ENCODE results near the gene B4GALT2. TPM values are rescaled to one million over a fixed set of nuclear protein-coding genes. Genes with fewer than 3 reads are reported as not detected.

The B4GALT2 gene
- total RNA-seq, 2 experiments from 2014 or later: 13.0 to 15.5 TPM

DNA sequence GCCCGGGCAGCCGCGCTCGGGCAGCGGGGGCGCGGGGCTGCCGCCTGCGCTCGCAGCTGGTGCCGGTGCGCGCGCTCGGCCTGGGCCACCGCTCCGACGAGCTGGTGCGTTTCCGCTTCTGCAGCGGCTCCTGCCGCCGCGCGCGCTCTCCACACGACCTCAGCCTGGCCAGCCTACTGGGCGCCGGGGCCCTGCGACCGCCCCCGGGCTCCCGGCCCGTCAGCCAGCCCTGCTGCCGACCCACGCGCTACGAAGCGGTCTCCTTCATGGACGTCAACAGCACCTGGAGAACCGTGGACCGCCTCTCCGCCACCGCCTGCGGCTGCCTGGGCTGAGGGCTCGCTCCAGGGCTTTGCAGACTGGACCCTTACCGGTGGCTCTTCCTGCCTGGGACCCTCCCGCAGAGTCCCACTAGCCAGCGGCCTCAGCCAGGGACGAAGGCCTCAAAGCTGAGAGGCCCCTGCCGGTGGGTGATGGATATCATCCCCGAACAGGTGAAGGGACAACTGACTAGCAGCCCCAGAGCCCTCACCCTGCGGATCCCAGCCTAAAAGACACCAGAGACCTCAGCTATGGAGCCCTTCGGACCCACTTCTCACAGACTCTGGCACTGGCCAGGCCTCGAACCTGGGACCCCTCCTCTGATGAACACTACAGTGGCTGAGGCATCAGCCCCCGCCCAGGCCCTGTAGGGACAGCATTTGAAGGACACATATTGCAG is 42.4 kb upstream of the B4GALT2 start:
- ChIA-PET POLR2A (interaction anchor here (0.8 to 3.1 kb wide), 2 partner anchors 10 kb away, joined by 3 to 25 read pairs; partner anchors contain the start of gene IPO13), CTCF (interaction anchor here (4.7 to 10.9 kb wide), 2 partner anchors 9 to 173 kb away, joined by 102 to 324 read pairs; partner anchors contain the start of gene IPO13)
- Mint-ChIP-seq H3K36me3 (ENCODE audit: low read depth) (no peaks in the 10 kb centered on the region), H3K4me1 (peaks cover 11% of the 10 kb centered on the region), H3K9me3 (no peaks in the 10 kb centered on the region), H3K4me3 (peak overlapping the region; percentile 40), H3K27ac (no peak overlapping the region), H3K27me3 (peaks cover 11% of the 10 kb centered on the region)
- DNase-seq: no peak

DNA sequence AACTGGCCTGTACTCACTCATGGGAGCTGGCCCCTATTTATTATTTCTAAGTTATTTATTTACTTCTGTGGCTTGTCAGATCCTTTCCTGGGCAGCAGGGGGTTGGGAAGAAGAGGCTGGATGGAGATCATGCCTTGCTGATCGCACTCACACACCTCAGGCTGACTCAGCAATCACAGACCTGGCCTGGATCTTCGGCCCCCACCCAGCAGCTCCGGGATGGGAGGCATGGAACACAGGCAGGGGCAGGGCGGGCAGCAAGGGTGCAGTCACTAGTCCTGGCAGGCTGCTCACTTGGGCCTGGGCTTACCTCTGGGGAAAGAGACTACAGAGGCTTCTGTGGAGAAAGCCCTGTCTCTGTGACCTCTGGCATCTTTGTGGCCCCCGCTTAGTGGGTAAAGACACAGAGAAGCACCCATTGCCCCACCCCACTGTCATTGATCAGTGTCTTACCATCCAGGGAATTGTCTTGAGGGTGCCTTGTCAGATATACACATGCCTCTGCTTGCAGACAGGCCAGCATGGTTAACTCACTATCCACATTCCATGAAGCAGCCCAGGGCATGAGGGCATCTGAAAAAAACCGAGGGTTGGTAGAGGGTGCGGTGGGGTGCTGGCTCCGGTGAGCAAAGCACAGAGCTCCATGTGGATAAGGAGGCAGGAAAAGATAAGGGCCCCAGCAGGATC is 41.7 kb upstream of the B4GALT2 start:
- no peaks in the 10 kb centered on the region for H3K36me3 Mint-ChIP-seq (ENCODE audit: low read depth)
- H3K4me3 Mint-ChIP-seq: no peak overlapping the region
- DNase-seq: no peak
- H3K27ac Mint-ChIP-seq: no peak overlapping the region
- H3K27me3 Mint-ChIP-seq: peaks cover 11% of the 10 kb centered on the region
- ChIA-PET POLR2A (interaction anchor here (0.8 kb wide), 1 partner anchor 10 kb away, joined by 3 read pairs; the partner anchor contains the start of gene IPO13), CTCF (interaction anchor here (4.7 to 10.9 kb wide), 2 partner anchors 8 to 173 kb away, joined by 102 to 324 read pairs; partner anchors contain the start of gene IPO13)
- H3K4me1 Mint-ChIP-seq: peaks cover 11% of the 10 kb centered on the region
- no peaks in the 10 kb centered on the region for H3K9me3 Mint-ChIP-seq

DNA sequence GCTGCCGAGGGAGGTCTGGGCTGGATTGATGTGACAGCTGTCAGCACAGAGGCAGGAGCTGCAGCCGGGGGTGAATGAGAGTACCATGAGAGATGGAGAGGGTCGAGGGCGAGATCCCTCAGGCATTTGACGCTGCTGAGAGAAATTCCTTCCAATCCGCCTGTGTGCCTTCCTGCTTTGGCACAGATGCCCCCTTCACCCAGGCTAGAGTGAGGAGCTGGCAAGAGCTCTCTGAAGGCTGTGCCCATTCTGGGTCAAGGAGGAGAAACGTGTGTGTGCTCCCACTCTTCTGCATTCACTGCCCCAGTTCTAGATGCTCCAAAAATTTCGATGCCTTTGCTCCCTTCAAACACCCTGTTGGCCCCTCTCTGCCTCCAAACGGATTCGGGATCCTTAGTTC is 40.6 kb upstream of the B4GALT2 start:
- no peak for DNase-seq
- Mint-ChIP-seq H3K9me3 (no peaks in the 10 kb centered on the region), H3K27ac (no peak overlapping the region), H3K27me3 (peaks cover 11% of the 10 kb centered on the region), H3K36me3 (ENCODE audit: low read depth) (peaks cover 3% of the 10 kb centered on the region), H3K4me1 (peaks cover 13% of the 10 kb centered on the region), H3K4me3 (no peak overlapping the region)
- CTCF ChIA-PET: interaction anchor here (10.9 kb wide), 1 partner anchor 174 kb away, joined by 324 read pairs; no protein-coding TSS in a partner anchor
- POLR2A ChIA-PET: no interaction called here

DNA sequence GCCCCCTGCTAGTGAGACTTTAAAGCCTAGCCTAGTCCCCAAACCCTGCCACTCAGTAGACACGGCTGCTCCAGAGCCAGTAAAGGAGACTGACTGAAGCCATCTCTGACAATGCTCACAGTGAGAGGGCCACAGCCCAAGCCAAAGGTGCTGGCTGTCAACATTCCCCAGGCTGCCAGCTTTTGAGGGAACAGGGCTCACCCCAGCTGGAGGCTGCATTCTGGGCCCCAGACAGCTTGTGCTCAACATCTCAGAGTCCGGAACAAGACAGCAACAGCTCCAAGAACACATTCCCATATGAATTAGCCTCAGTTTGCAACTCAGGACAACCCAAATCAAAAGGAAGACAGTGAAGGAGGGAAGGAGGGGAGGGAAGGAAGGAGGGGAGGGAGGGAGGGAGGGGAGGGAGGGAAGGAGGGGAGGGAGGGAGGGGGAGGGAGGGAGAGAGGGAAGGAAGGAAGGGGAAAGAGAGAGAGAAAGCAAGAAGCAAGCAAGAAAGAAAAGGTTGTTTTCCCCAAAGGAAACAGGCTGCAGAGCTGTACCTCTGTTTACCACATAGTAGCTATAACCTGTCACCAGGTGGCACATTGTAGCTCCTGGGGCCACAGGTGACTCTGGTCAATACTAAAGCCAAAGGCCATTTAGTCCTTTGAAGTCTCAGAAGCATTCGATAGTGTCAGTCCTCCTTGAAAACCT is 40.0 kb upstream of the B4GALT2 start:
- Mint-ChIP-seq H3K36me3 (ENCODE audit: low read depth) (peaks cover 3% of the 10 kb centered on the region), H3K4me1 (peaks cover 9% of the 10 kb centered on the region), H3K27ac (no peak overlapping the region), H3K9me3 (no peaks in the 10 kb centered on the region), H3K27me3 (peaks cover 8% of the 10 kb centered on the region), H3K4me3 (no peak overlapping the region)
- no peak for DNase-seq
- ChIA-PET CTCF (interaction anchor here (1.6 to 10.9 kb wide), 2 partner anchors 175 kb away, joined by 6 to 324 read pairs; no protein-coding TSS in a partner anchor), POLR2A (no interaction called here)

DNA sequence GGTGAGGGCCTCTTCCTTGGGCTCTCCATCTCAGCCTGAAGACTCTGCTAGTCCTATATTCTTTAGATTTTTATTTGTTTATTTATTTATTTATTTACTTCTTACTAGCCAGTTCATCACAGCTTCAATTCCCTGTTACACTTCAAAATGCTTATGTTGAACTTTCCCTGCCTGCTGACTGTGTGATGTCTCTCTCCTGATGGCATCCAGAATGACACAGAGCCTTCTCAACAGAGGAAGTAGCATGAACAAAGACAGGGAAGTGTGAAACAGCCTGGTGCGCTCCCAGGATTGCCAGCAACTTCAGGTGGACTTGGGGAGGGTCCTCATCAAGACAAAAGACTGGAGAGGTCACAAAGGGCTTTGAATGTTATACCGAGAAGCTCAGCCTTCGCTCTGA is 36.6 kb upstream of the B4GALT2 start:
- no peak overlapping the region for H3K27ac Mint-ChIP-seq
- no peak overlapping the region for H3K4me3 Mint-ChIP-seq
- no peaks in the 10 kb centered on the region for H3K9me3 Mint-ChIP-seq
- ChIA-PET POLR2A (no interaction called here), CTCF (interaction anchor here (1.0 to 5.6 kb wide), 3 partner anchors 7 to 179 kb away, joined by 3 to 102 read pairs (median 9); partner anchors contain the start of gene ARTN)
- no peak for DNase-seq
- H3K36me3 Mint-ChIP-seq (ENCODE audit: low read depth): peaks cover 6% of the 10 kb centered on the region
- H3K4me1 Mint-ChIP-seq: peaks cover 24% of the 10 kb centered on the region
- no peaks in the 10 kb centered on the region for H3K27me3 Mint-ChIP-seq

DNA sequence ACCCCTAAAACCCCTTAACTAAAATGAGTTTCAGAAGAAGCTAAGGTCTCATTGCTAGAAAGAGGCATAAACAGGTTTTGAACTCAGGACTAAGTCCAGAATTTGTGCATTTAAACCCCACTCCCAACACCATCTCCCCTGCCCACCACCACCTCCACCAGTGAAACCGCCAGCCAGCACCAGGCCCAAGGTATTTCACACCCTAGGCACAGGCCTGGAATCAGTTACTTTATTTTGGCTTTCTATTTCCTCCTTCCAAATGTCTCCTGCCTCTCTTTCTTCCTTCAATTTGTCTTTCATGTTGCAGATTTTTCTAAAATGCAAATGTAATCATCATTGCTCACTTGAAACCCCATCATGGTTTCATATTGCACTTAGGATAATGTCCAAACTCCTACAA is 34.1 kb upstream of the B4GALT2 start:
- POLR2A ChIA-PET: interaction anchor here (3.1 kb wide), 1 partner anchor 26 kb away, joined by 20 read pairs; the partner anchor contains the start of gene DPH2
- CTCF ChIA-PET: interaction anchor here (1.4 to 5.6 kb wide), 4 partner anchors 10 to 291 kb away, joined by 3 to 102 read pairs (median 18); partner anchors contain the start of gene ARTN
- Mint-ChIP-seq H3K4me1 (peaks cover 39% of the 10 kb centered on the region), H3K27ac (no peak overlapping the region), H3K4me3 (peak overlapping the region; percentile 89), H3K27me3 (no peaks in the 10 kb centered on the region), H3K36me3 (ENCODE audit: low read depth) (peaks cover 6% of the 10 kb centered on the region), H3K9me3 (no peaks in the 10 kb centered on the region)
- DNase-seq: no peak

DNA sequence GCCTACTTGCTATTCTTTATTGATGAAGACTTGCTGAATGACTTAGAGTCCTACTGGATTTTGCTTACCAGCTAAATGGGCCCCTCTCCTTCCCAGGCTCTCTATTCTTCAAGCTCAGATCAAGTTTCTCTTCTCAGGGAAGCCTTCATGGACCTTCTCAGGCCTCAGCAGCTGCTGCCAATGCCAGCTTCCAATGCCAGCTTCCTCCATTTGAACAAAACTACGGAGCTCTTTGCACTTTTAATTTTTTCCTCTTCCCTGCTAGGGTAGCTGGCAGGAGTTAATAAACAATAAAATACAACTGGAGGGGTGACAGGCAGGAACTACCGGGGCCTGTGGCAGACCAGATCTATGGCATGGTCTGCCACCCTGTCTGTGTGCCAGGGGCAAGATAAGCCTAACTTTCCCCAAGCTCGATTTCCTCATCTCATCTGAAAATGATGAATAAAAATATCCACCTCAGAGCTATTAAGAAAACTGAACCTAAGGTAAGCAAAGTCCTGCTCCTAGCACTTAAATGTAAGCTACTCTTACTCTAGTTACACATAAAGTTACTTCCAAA is 33.3 kb upstream of the B4GALT2 start:
- CTCF ChIA-PET: interaction anchor here (0.9 to 5.6 kb wide), 16 partner anchors 11 to 391 kb away, joined by 3 to 102 read pairs (median 4); partner anchors contain the start of genes ARTN, ATP6V0B, DPH2 and KDM4A
- POLR2A ChIA-PET: interaction anchor here (0.9 to 3.1 kb wide), 6 partner anchors 11 to 1576 kb away, joined by 3 to 25 read pairs (median 10); partner anchors contain the start of genes ATP6V0B, CDC20, DPH2 and KDM4A
- H3K27ac Mint-ChIP-seq: peak overlapping the region; percentile 88

DNA sequence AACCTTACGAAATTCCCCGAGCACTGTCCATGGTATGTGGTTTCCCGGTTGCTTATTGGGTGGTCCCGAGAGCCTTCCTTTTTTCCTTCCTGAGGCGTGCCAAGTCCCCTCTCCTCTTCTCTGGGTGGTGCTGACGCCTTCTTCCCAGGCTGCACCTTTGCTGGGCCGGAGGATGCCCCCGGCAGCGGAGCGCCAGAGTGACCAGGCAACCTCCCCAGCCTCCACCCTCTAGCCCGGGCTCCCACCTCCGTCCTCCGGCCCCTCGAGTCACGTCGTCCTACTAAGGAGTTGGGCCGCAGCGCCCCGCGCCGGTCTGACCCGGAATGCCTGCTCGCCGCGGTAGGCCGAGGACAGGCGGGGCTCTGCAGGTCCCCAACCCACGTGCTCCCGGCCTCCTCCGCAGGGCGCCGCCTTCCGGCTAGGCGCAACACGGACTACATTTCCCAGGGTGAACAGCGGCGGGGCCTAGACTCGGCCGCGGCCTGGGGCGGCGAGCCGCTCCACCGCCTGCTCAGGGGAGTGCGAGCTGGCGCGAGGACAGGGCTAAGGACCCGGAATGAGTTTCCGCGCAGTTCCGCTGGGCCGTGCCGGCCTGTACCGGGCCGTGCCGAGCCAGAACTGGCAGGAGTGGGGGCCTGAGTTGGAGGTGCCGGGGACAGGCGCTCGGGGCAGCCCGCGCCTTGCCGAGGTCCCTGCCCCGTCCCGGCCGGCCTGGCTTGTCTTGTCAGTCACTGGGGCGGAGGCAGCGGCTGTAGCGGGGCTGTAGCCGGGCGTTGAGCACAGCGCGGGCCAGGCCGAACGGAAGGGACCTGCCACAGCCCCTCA is 32.6 kb upstream of the B4GALT2 start, which contains the start of gene IPO13:
TSS of gene IPO13 (plus strand) at position 715 of the 825 bp plus-strand sequence. CDS start 651 bp downstream, outside the sequence.
- H3K27ac Mint-ChIP-seq: peak within 1 kb of the TSS; percentile 88
- H3K4me3 Mint-ChIP-seq: peak within 1 kb of the TSS; percentile 89
- peak; percentile 96 for DNase-seq
- H3K9me3 Mint-ChIP-seq: no peaks in the 10 kb centered on the region
- peaks cover 44% of the 10 kb centered on the region for H3K4me1 Mint-ChIP-seq
- CTCF ChIA-PET: interaction anchor here (0.8 to 5.6 kb wide), 19 partner anchors 11 to 392 kb away, joined by 3 to 102 read pairs (median 4); partner anchors contain the start of genes ARTN, ATP6V0B, DPH2 and KDM4A
- POLR2A ChIA-PET: interaction anchor here (0.9 to 3.1 kb wide), 15 partner anchors 9 to 1575 kb away, joined by 3 to 25 read pairs (median 6); partner anchors contain the start of genes ATP6V0B, CDC20, DPH2 and ELOVL1
- H3K36me3 Mint-ChIP-seq (ENCODE audit: low read depth): peaks cover 13% of the 10 kb centered on the region
- no peaks in the 10 kb centered on the region for H3K27me3 Mint-ChIP-seq

More for the DNA sequence above, 33.3 kb upstream of the B4GALT2 start:
- H3K4me1 Mint-ChIP-seq: peaks cover 44% of the 10 kb centered on the region
- H3K36me3 Mint-ChIP-seq (ENCODE audit: low read depth): peaks cover 13% of the 10 kb centered on the region
- H3K9me3 Mint-ChIP-seq: no peaks in the 10 kb centered on the region
- H3K27me3 Mint-ChIP-seq: no peaks in the 10 kb centered on the region
- DNase-seq: no peak
- H3K4me3 Mint-ChIP-seq: peak overlapping the region; percentile 89

DNA sequence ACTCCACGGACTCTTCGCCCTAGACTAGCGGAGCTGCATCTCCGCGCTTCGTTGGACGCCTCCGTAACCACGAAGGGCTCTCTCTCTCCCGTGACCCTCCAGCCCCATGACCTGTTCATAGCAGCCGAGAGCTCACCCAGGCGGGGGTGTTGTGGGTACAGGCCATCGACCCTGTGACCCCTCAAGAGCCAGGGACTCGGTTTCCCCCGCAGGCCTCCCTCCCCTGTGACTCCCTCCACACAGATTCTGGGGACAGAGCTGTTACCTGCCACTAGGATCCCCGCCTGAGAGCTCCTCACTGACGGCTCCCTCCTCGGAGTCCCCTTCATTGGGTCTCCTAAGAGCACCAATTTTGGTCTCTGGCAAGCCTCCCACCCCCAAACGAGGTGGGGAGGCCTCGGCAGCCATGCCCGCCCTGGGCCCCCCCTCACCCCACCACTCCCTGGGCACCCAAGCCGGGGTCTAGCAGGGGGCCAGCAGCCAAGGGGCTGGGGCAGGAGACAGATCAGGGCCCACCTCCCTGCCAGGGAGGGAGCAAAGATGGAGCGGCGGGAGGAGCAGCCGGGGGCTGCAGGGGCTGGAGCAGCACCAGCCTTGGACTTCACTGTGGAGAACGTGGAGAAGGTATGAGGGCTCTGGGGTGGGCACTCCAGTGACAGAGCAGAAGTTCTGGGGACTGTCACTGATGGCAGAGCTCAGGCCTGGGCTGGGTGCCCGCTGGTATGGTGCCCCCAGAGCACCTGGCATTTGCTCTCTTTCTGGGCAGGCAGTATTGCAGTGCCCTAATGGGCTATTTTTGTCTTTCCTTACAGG is 31.7 kb upstream of the B4GALT2 start:
- POLR2A ChIA-PET: interaction anchor here (0.9 to 3.1 kb wide), 14 partner anchors 8 to 684 kb away, joined by 3 to 25 read pairs (median 5); partner anchors contain the start of genes ATP6V0B, CDC20, DPH2 and ELOVL1
- peaks cover 44% of the 10 kb centered on the region for H3K4me1 Mint-ChIP-seq
- H3K4me3 Mint-ChIP-seq: peak overlapping the region; percentile 89
- no peaks in the 10 kb centered on the region for H3K9me3 Mint-ChIP-seq
- DNase-seq: peak; percentile 35
- peaks cover 13% of the 10 kb centered on the region for H3K36me3 Mint-ChIP-seq (ENCODE audit: low read depth)
- H3K27ac Mint-ChIP-seq: peak overlapping the region; percentile 88
- CTCF ChIA-PET: interaction anchor here (0.8 to 5.6 kb wide), 8 partner anchors 12 to 297 kb away, joined by 3 to 102 read pairs (median 5); partner anchors contain the start of genes ARTN, ATP6V0B and KDM4A
- H3K27me3 Mint-ChIP-seq: no peaks in the 10 kb centered on the region

DNA sequence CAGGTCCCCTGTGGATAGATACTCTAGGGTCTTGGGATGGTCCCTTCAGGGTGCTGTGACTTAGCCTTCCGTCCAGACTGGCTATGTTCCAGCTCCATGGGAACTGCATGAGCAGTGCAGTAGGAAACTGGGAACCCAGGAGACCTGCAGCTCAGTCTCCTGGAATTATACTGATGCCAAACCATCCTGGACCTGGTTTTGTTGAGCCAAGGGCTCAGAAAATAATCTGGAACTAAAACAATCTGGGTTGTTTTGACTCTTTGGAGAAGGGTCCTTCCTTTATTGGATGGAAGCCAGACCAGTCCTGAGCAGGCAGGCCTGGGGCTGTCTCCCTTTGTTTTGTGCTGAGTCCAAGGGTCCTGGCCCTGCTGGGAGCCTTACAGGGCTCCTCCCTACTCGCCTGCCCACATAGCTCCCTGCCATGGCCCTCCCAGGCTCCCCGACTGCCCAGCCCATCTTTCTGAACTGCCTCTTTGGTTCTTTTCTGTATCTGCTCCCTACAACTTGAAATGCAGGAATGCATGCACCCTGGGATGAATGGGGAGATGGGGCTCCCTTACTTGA is 31.1 kb upstream of the B4GALT2 start:
- no peaks in the 10 kb centered on the region for H3K27me3 Mint-ChIP-seq
- no peaks in the 10 kb centered on the region for H3K9me3 Mint-ChIP-seq
- peak overlapping the region; percentile 47 for H3K27ac Mint-ChIP-seq
- no peak for DNase-seq
- peaks cover 42% of the 10 kb centered on the region for H3K4me1 Mint-ChIP-seq
- peak overlapping the region; percentile 89 for H3K4me3 Mint-ChIP-seq
- CTCF ChIA-PET: interaction anchor here (1.1 to 5.6 kb wide), 4 partner anchors 13 to 185 kb away, joined by 3 to 102 read pairs (median 18); partner anchors contain the start of gene ARTN
- H3K36me3 Mint-ChIP-seq (ENCODE audit: low read depth): peaks cover 12% of the 10 kb centered on the region
- POLR2A ChIA-PET: interaction anchor here (1.1 to 3.1 kb wide), 5 partner anchors 8 to 684 kb away, joined by 4 to 20 read pairs (median 11); partner anchors contain the start of genes ATP6V0B and DPH2

All from activated CD4-positive, alpha-beta memory T cell treated with anti-CD3 and anti-CD28 coated beads, Interleukin-2, amount 10 ng/mL, durations not matched to agents 7 days and 5 days (primary cell).